HepG2 (cell line): ENCODE measurements around the gene MLC1.

Source experiments
- CREM ChIP-seq, 2 experiments: sonication (generic) in 1 of 2; formaldehyde crosslinking in 1 of 2; IDR thresholded peaks; 2 replicates each; pipeline versions ENCODE4 v1.4.0 to v1.6.1; 2016 to 2020; ENCODE audit warnings: antibody characterized with exemption in 1 of 2, mild to moderate bottlenecking in 1 of 2, missing genetic modification reagents in 1 of 2
- MIER3 ChIP-seq: IDR thresholded peaks from 2 replicates; pipeline ENCODE4 v1.6.1; 2016; ENCODE audit warnings: missing compliant biosample characterization, borderline replicate concordance
- UBTF ChIP-seq: sonication (generic); formaldehyde crosslinking; IDR thresholded peaks from 2 replicates; pipeline ENCODE4 v1.4.0; 2020; ENCODE audit warnings: mild to moderate bottlenecking, missing genetic modification reagents
- ZFP37 ChIP-seq: sonication (generic); formaldehyde crosslinking; IDR thresholded peaks from 2 replicates; pipeline ENCODE4 v1.4.0; 2020; ENCODE audit warnings: missing genetic modification reagents, borderline replicate concordance
- ZNF646 ChIP-seq: sonication (generic); formaldehyde crosslinking; IDR thresholded peaks from 2 replicates; pipeline ENCODE4 v1.9.0; 2021; ENCODE audit warnings: mild to moderate bottlenecking, missing genetic modification reagents

GRCh38 chr22:50080077-50080465, 5.2 kb downstream of the MLC1 start:
- TF ChIP-seq ZNF646 (CRISPR knock-in tag) (no peak), UBTF (no peak), CREM (IDR thresholded peaks at IDR 0.05) (no peak), CREM (CRISPR knock-in tag; IDR thresholded peaks at IDR 0.05) (no peak), MIER3 (CRISPR knock-in tag) (no peak), ZFP37 (CRISPR knock-in tag) (no peak)
